K562 (cell line): Measurements from ENCODE around the gene SLFN5. TPM values are rescaled to one million over a fixed set of nuclear protein-coding genes. Genes with fewer than 3 reads are reported as not detected.

ENCODE experiments used
- ATAC-seq: fragments of 200-7000 bp; cut with Tn5 transposase; 3 replicates; pipeline ENCODE4 v1.9.1; 2020; ENCODE audit warnings: moderate library complexity
- BruUV-seq: library from RNA; stranded (reverse); fragments of 400-500 nt; replicated peaks from 2 replicates; lab custom pipeline; 2021; lab: Mats Ljungman, UMichigan
- CTCF ChIA-PET: fragments of 300-600 bp; formaldehyde crosslinking; extraction: SDS; loops from one replicate; lab custom pipeline; 2021; ENCODE audit warnings: low intra/inter-chr PET ratio; lab: Yijun Ruan, JAX
- POLR2A ChIA-PET: fragments of 300-600, 350-650 bp; sonication (Branson Sonifier 250); formaldehyde crosslinking; extraction: SDS; loops from one replicate; lab custom pipeline; 2021; ENCODE audit warnings: antibody characterized with exemption, inconsistent platforms; lab: Yijun Ruan, JAX
- DNase-seq, 4 experiments: peaks; one replicate each; pipeline versions ENCODE4 v3.0.0 to v3.0.0-alpha.2; 2011 to 2018; ENCODE audit warnings: low spot score in 3 of 4, mixed read lengths in 3 of 4; ENCODE audit errors: extremely low read depth in 1 of 4
- FAIRE-seq: peaks from 2 replicates; lab custom pipeline; 2011; peaks lifted over from hg19 to GRCh38; lab: Jason Lieb, UNC
- H2AFZ ChIP-seq: 2 replicates; pipeline ENCODE4 v1.6.0; 2011; ENCODE audit warnings: low read depth, low read length, control low read depth, inconsistent platforms
- H3K27ac ChIP-seq: fragments of 200-600 bp; 3 replicates; pipeline ENCODE4 v1.8.0; 2011; ENCODE audit warnings: low read depth, mild to moderate bottlenecking, control low read depth, inconsistent platforms, low read length, moderate library complexity, mixed read lengths; ENCODE audit errors: extremely low read depth
- H3K27me3 ChIP-seq, 2 experiments: fragments of 300-600 bp in 1 of 2; 2 replicates in 1 of 2; 3 replicates in 1 of 2; pipeline versions ENCODE4 v1.6.0 to v1.8.0; 2011; ENCODE audit warnings: inconsistent platforms in 2 of 2, low read length in 2 of 2, mild to moderate bottlenecking in 1 of 2, mixed read lengths in 1 of 2, moderate library complexity in 1 of 2; ENCODE audit not compliant: control insufficient read depth in 2 of 2, insufficient read depth in 2 of 2
- H3K36me3 ChIP-seq: fragments of 300-600 bp; 3 replicates; pipeline ENCODE4 v1.8.0; 2011; ENCODE audit warnings: mild to moderate bottlenecking, low read length, inconsistent platforms; ENCODE audit not compliant: control insufficient read depth, insufficient read depth
- H3K4me1 ChIP-seq, 2 experiments: fragments of 200-600 bp in 1 of 2; replicated peaks in 1 of 2; 2 replicates in 1 of 2; 3 replicates in 1 of 2; pipeline versions ENCODE4 v1.5.1 to v1.8.0; 2011; ENCODE audit warnings: inconsistent platforms in 2 of 2, low read length in 2 of 2, mild to moderate bottlenecking in 1 of 2, mixed read lengths in 1 of 2, moderate library complexity in 1 of 2; ENCODE audit not compliant: control insufficient read depth in 2 of 2, insufficient read depth in 2 of 2
- H3K4me2 ChIP-seq: 2 replicates; pipeline ENCODE4 v1.6.1; 2011; ENCODE audit warnings: low read length, control low read depth, inconsistent platforms, mixed read lengths; ENCODE audit not compliant: insufficient read depth
- H3K4me3 ChIP-seq: fragments of 200-600 bp; sonication (generic), shearing (Covaris generic); 2 replicates; pipeline ENCODE4 v1.5.1; 2016; ENCODE audit warnings: control low read depth, inconsistent platforms
- H3K79me2 ChIP-seq: fragments of 200-600 bp; 3 replicates; pipeline ENCODE4 v1.8.0; 2011; ENCODE audit warnings: low read length, inconsistent platforms; ENCODE audit not compliant: control insufficient read depth, insufficient read depth
- H3K9ac ChIP-seq, 2 experiments: 2 replicates each; pipeline versions ENCODE4 v1.6.0 to v1.6.1; 2011; ENCODE audit warnings: low read depth in 2 of 2, low read length in 2 of 2, control low read depth in 1 of 2, inconsistent platforms in 1 of 2, mild to moderate bottlenecking in 1 of 2, mixed read lengths in 1 of 2; ENCODE audit not compliant: insufficient read depth in 1 of 2
- H3K9me1 ChIP-seq: one replicate; pipeline ENCODE4 v1.6.0; 2011; ENCODE audit warnings: inconsistent platforms, mild to moderate bottlenecking, low read length, moderate library complexity; ENCODE audit not compliant: control insufficient read depth, insufficient read depth
- H3K9me3 ChIP-seq: replicated peaks from 2 replicates; pipeline ENCODE4 v1.5.1; 2011; ENCODE audit warnings: low read depth, low read length, inconsistent platforms; ENCODE audit not compliant: control insufficient read depth, insufficient read depth
- H4K20me1 ChIP-seq: replicated peaks from 2 replicates; pipeline ENCODE4 v1.6.1; 2011; ENCODE audit warnings: low read length, inconsistent platforms, mixed read lengths; ENCODE audit not compliant: control insufficient read depth, insufficient read depth
- CREB5 ChIP-seq: fragments of 250-450 bp; sonication (Bioruptor Pico); IDR thresholded peaks from 2 replicates; pipeline ENCODE4 v1.5.0; 2020; ENCODE audit warnings: mild to moderate bottlenecking
- HMBOX1 ChIP-seq: sonication (generic); IDR thresholded peaks from 2 replicates; pipeline ENCODE4 v1.6.1; 2016
- IFI16 ChIP-seq: fragments of 250-450 bp; sonication (Bioruptor Pico); IDR thresholded peaks from 2 replicates; pipeline ENCODE4 v2.1.2; 2022; ENCODE audit warnings: mild to moderate bottlenecking, inconsistent platforms
- KDM1A ChIP-seq, 2 experiments: fragments of 450-650 bp; IDR thresholded peaks; 2 replicates each; pipeline ENCODE4 v1.6.1; 2016; ENCODE audit warnings: mild to moderate bottlenecking in 2 of 2
- RERE ChIP-seq: sonication (generic); formaldehyde crosslinking; IDR thresholded peaks from 2 replicates; pipeline ENCODE4 v1.8.0; 2023; ENCODE audit warnings: missing genetic modification reagents, mild to moderate bottlenecking, borderline replicate concordance
- TCF3 ChIP-seq: sonication (generic); formaldehyde crosslinking; IDR thresholded peaks from 2 replicates; pipeline ENCODE4 v1.4.0; 2020; ENCODE audit warnings: mild to moderate bottlenecking, missing genetic modification reagents
- TSC22D4 ChIP-seq: fragments of 450-650 bp; IDR thresholded peaks from 2 replicates; pipeline ENCODE4 v1.6.1; 2016; ENCODE audit warnings: missing genetic modification characterization, missing biosample characterization, control low read depth
- whole genome bisulfite sequencing: fragments of 100-300 bp; shearing (Covaris generic); methylation state at CpG from one replicate; pipeline ENCODE4 v1.1.6; 2016; ENCODE audit warnings: low coverage, mixed read lengths; ENCODE audit not compliant: insufficient coverage; ENCODE audit errors: missing lambda C conversion rate; 5-methylcytosine and 5-hydroxymethylcytosine counted together
- in situ Hi-C: fragments of 300-500 bp; cut with MboI; formaldehyde crosslinking; loops from 4 replicates; pipeline ENCODE4 v1.15.0; 2018; ENCODE audit warnings: inconsistent platforms, mixed read lengths
- intact Hi-C: fragments of 100-400 bp; cut with micrococcal nuclease; formaldehyde crosslinking; loops from 2 replicates; pipeline ENCODE4 v1.14.2; 2022
- polyA plus RNA-seq, 8 experiments: library from polyadenylated mRNA; depleted of rRNA in 4 of 8; stranded (reverse) in 5 of 8; unstranded in 3 of 8; fragments of >200 nt; fragmentation: Nextera tagmentation in 2 of 8; fragmentation: Illumina TruSeq in 1 of 8; extraction: Ambion mirVana in 2 of 8; extraction: Trizol in 1 of 8; gene quantifications; 2 replicates each; pipeline versions ENCODE4 v1.2.1 to v1.2.3, GENCODE V29; 2011 to 2014; ENCODE audit warnings: inconsistent platforms in 1 of 8, missing spikeins in 1 of 8
- total RNA-seq, 7 experiments: library from RNA; depleted of rRNA in 6 of 7; stranded (reverse); fragments of >200 nt in 6 of 7; fragmentation: Illumina TruSeq in 2 of 7; extraction: Trizol in 2 of 7; gene quantifications; 2 replicates each; pipeline versions ENCODE4 v1.2.1 to v1.2.3, GENCODE V29; 2011 to 2021; ENCODE audit warnings: low replicate concordance in 1 of 7
- TF ChIP-seq, protein P1 (sequence below): fragments of 450-650 bp; IDR thresholded peaks from 2 replicates; pipeline ENCODE4 v1.6.1; 2017; ENCODE audit warnings: antibody characterized with exemption, mild to moderate bottlenecking

Gene SLFN5
- total and polyA plus RNA-seq, 9 of the 15 experiments (the other 6 are each of a cell fraction or from before 2014, with no cell fraction given), result under 0.01 to 0.18 (median 0.04) TPM; not detected in 1

- in situ Hi-C loops, result loop anchor here (5.0 kb wide), 2 partner anchors 225 to 435 kb away; partner anchors contain the start of gene SLFN12L
- no peak for FAIRE-seq
- POLR2A ChIA-PET, result no interaction called here
Measured at GRCh38 chr17:35312346-35312745, 69.5 kb downstream of the SLFN5 start.

More at GRCh38 chr17:35312346-35312745, 69.5 kb downstream of the SLFN5 start:
- H3K36me3 ChIP-seq, result no peaks in the 10 kb centered on the region
- no peaks in the 10 kb centered on the region for H3K79me2 ChIP-seq
- BruUV-seq, result no TSS peak
- intact Hi-C loops, result loop anchor here (1.0 to 2.0 kb wide), 3 partner anchors 221 to 434 kb away; no protein-coding TSS in a partner anchor
- no peak overlapping the region for H2AFZ ChIP-seq
- H3K4me3 ChIP-seq, result no peak overlapping the region
- H3K4me2 ChIP-seq, result no peak overlapping the region
- no peak for TF ChIP-seq KDM1A (IDR thresholded peaks at IDR 0.05)
- no peak for TF ChIP-seq RERE (CRISPR knock-in tag)
- no peak for TF ChIP-seq HMBOX1
- no peak for TF ChIP-seq TCF3 (CRISPR knock-in tag)
- no peak for TF ChIP-seq CREB5
- TF ChIP-seq, protein P1, sequence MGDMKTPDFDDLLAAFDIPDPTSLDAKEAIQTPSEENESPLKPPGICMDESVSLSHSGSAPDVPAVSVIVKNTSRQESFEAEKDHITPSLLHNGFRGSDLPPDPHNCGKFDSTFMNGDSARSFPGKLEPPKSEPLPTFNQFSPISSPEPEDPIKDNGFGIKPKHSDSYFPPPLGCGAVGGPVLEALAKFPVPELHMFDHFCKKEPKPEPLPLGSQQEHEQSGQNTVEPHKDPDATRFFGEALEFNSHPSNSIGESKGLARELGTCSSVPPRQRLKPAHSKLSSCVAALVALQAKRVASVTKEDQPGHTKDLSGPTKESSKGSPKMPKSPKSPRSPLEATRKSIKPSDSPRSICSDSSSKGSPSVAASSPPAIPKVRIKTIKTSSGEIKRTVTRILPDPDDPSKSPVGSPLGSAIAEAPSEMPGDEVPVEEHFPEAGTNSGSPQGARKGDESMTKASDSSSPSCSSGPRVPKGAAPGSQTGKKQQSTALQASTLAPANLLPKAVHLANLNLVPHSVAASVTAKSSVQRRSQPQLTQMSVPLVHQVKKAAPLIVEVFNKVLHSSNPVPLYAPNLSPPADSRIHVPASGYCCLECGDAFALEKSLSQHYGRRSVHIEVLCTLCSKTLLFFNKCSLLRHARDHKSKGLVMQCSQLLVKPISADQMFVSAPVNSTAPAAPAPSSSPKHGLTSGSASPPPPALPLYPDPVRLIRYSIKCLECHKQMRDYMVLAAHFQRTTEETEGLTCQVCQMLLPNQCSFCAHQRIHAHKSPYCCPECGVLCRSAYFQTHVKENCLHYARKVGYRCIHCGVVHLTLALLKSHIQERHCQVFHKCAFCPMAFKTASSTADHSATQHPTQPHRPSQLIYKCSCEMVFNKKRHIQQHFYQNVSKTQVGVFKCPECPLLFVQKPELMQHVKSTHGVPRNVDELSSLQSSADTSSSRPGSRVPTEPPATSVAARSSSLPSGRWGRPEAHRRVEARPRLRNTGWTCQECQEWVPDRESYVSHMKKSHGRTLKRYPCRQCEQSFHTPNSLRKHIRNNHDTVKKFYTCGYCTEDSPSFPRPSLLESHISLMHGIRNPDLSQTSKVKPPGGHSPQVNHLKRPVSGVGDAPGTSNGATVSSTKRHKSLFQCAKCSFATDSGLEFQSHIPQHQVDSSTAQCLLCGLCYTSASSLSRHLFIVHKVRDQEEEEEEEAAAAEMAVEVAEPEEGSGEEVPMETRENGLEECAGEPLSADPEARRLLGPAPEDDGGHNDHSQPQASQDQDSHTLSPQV, result no peak
- no peak for TF ChIP-seq TSC22D4 (tag)
- TF ChIP-seq IFI16 (CRISPR knock-in tag), result no peak
- H3K9me3 ChIP-seq, result no peaks in the 10 kb centered on the region
- CTCF ChIA-PET, result interaction anchor here (1.2 to 2.0 kb wide), 4 partner anchors 221 to 435 kb away, joined by 4 to 21 read pairs (median 6); no protein-coding TSS in a partner anchor
- WGBS, result 39% methylated on average over 3 of the region's 3 CpGs
- no peaks in the 10 kb centered on the region for H3K9me1 ChIP-seq
- ATAC-seq (no peak), DNase-seq (no peak)
- 0 out of 2 replicates have a peak, but pooled peaks cover 3% of the 10 kb centered on the region for H4K20me1 ChIP-seq
- no peak overlapping the region for H3K9ac ChIP-seq
- H3K27me3 ChIP-seq, result peaks cover 0 to 6% of the 10 kb centered on the region in 2 experiments; a peak in 1 of 5 replicates
- H3K27ac ChIP-seq, result no peak overlapping the region
- peaks cover 6 to 15% of the 10 kb centered on the region in 2 experiments; a peak in 4 of 5 replicates for H3K4me1 ChIP-seq
